GM12878 (cell line): ENCODE data around the gene ERC2. TPM values are rescaled to one million over a fixed set of nuclear protein-coding genes. Genes with fewer than 3 reads are reported as not detected.

Experiments
- ATAC-seq: fragments of 200-7000 bp; cut with Tn5 transposase; 3 replicates; pipeline ENCODE4 v1.9.1; 2020; ENCODE audit warnings: mild to moderate bottlenecking, moderate library complexity
- BruUV-seq: library from RNA; stranded (reverse); fragments of 400-500 nt; replicated peaks from 2 replicates; lab custom pipeline; 2021; lab: Mats Ljungman, UMichigan
- CTCF ChIA-PET: fragments of 300-600 bp; sonication (Branson Sonifier 250); formaldehyde crosslinking; extraction: SDS; loops from one replicate; lab custom pipeline; 2021; ENCODE audit warnings: inconsistent platforms; lab: Yijun Ruan, JAX
- POLR2A ChIA-PET: fragments of 350-600 bp; formaldehyde crosslinking; extraction: SDS; loops from one replicate; lab custom pipeline; 2021; ENCODE audit warnings: inconsistent platforms; lab: Charles Lee
- RAD21 ChIA-PET: fragments of 300-600 bp; sonication (Branson Sonifier 250); formaldehyde crosslinking; loops from one replicate; lab custom pipeline; 2023; ENCODE audit warnings: antibody characterized with exemption; ENCODE audit not compliant: unreplicated experiment; lab: Charles Lee
- SMC1A ChIA-PET: fragments of 300-600 bp; sonication (Branson Sonifier 250); formaldehyde crosslinking; loops from one replicate; lab custom pipeline; 2023; ENCODE audit not compliant: unreplicated experiment, uncharacterized antibody; lab: Charles Lee
- DNase-seq: peaks from one replicate; pipeline ENCODE4 v3.0.0-alpha.2; 2011; ENCODE audit warnings: low read depth, low spot score
- FAIRE-seq: peaks from 3 replicates; lab custom pipeline; 2011; peaks lifted over from hg19 to GRCh38; lab: Jason Lieb, UNC
- H2AFZ ChIP-seq: 2 replicates; pipeline ENCODE4 v1.6.0; 2011; ENCODE audit warnings: low read depth, low read length, control low read depth; ENCODE audit not compliant: control insufficient read depth
- H3K27ac ChIP-seq: 2 replicates; pipeline ENCODE4 v1.5.1; 2011; ENCODE audit warnings: control low read depth; ENCODE audit not compliant: control insufficient read depth, insufficient read depth
- H3K27me3 ChIP-seq, 2 experiments: replicated peaks in 1 of 2; 2 replicates each; pipeline versions ENCODE4 v1.6.0 to v1.6.1; 2011; ENCODE audit warnings: low read length in 1 of 2; ENCODE audit not compliant: control insufficient read depth in 2 of 2, insufficient read depth in 2 of 2
- H3K36me3 ChIP-seq, 2 experiments: 2 replicates each; pipeline ENCODE4 v1.5.1; 2011; ENCODE audit warnings: low read length in 1 of 2; ENCODE audit not compliant: control insufficient read depth in 2 of 2, insufficient read depth in 2 of 2
- H3K4me1 ChIP-seq: 2 replicates; pipeline ENCODE4 v1.6.1; 2011; ENCODE audit warnings: mild to moderate bottlenecking, low read length, moderate library complexity, mixed read lengths; ENCODE audit not compliant: control insufficient read depth, insufficient read depth
- H3K4me2 ChIP-seq: 2 replicates; pipeline ENCODE4 v1.6.0; 2011; ENCODE audit warnings: control low read depth; ENCODE audit not compliant: control insufficient read depth, insufficient read depth
- H3K4me3 ChIP-seq: fragments of 200-600 bp; sonication (generic); 2 replicates; pipeline ENCODE4 v1.5.1; 2016
- H3K79me2 ChIP-seq: 2 replicates; pipeline ENCODE4 v1.6.0; 2011; ENCODE audit warnings: low read length; ENCODE audit not compliant: control insufficient read depth, insufficient read depth
- H3K9ac ChIP-seq: 2 replicates; pipeline ENCODE4 v1.8.0; 2011; ENCODE audit warnings: low read length, control low read depth, mixed read lengths; ENCODE audit not compliant: control insufficient read depth, insufficient read depth
- H3K9me3 ChIP-seq: replicated peaks from 3 replicates; pipeline ENCODE4 v1.5.1; 2011; ENCODE audit warnings: mild to moderate bottlenecking, low read length; ENCODE audit not compliant: control insufficient read depth, insufficient read depth
- H4K20me1 ChIP-seq: 2 replicates; pipeline ENCODE4 v1.6.0; 2011; ENCODE audit not compliant: control insufficient read depth, insufficient read depth
- ATF7 ChIP-seq: fragments of 450-650 bp; IDR thresholded peaks from 2 replicates; pipeline ENCODE4 v1.6.1; 2016; ENCODE audit warnings: low read depth, mild to moderate bottlenecking
- GATAD2B ChIP-seq: fragments of 450-650 bp; conservative IDR thresholded peaks from 2 replicates; pipeline ENCODE4 v1.6.1; 2017; ENCODE audit warnings: low read depth, mild to moderate bottlenecking, moderate library complexity
- HDAC6 ChIP-seq: fragments of 200-600 bp; sonication (generic); IDR thresholded peaks from one replicate; pipeline ENCODE4 v1.8.0; 2017; ENCODE audit warnings: antibody characterized with exemption; ENCODE audit not compliant: unreplicated experiment
- KAT2A ChIP-seq: conservative IDR thresholded peaks from 2 replicates; pipeline ENCODE4 v1.6.1; 2011; ENCODE audit warnings: low read depth, low read length; ENCODE audit not compliant: control insufficient read depth
- MYB ChIP-seq: fragments of 150-350 bp; IDR thresholded peaks from 2 replicates; pipeline ENCODE4 v1.6.1; 2014; ENCODE audit warnings: mild to moderate bottlenecking, low read depth, low read length, borderline replicate concordance
- MYC ChIP-seq: IDR thresholded peaks from 2 replicates; pipeline ENCODE4 v1.6.1; 2011; ENCODE audit warnings: mild to moderate bottlenecking, low read length, moderate library complexity, inconsistent platforms; ENCODE audit not compliant: insufficient read depth, insufficient replicate concordance, insufficient read length, severe bottlenecking
- NFYB ChIP-seq: IDR thresholded peaks from 2 replicates; pipeline ENCODE4 v1.6.1; 2011; ENCODE audit warnings: low read depth, mild to moderate bottlenecking, low read length, improper control_type of control experiment, moderate library complexity; ENCODE audit not compliant: insufficient read depth
- NRF1 ChIP-seq: conservative IDR thresholded peaks from 2 replicates; pipeline ENCODE4 v1.6.1; 2011; ENCODE audit warnings: mild to moderate bottlenecking, low read depth, low read length, improper control_type of control experiment
- RAD51 ChIP-seq: fragments of 450-650 bp; IDR thresholded peaks from 2 replicates; pipeline ENCODE4 v1.6.1; 2016; ENCODE audit warnings: moderate library complexity, mild to moderate bottlenecking, inconsistent platforms
- RBBP5 ChIP-seq: fragments of 200-600 bp; sonication (generic); conservative IDR thresholded peaks from 2 replicates; pipeline ENCODE4 v1.6.1; 2016
- STAT3 ChIP-seq: IDR thresholded peaks from 2 replicates; pipeline ENCODE4 v1.6.1; 2011; ENCODE audit warnings: low read depth, low read length, improper control_type of control experiment
- SUZ12 ChIP-seq: fragments of 200-600 bp; sonication (generic); IDR thresholded peaks from one replicate; pipeline ENCODE4 v1.6.1; 2018; ENCODE audit warnings: antibody characterized with exemption, mild to moderate bottlenecking; ENCODE audit not compliant: unreplicated experiment
- TBL1XR1 ChIP-seq: IDR thresholded peaks from 2 replicates; pipeline ENCODE4 v1.6.1; 2012; ENCODE audit warnings: low read depth, low read length, improper control_type of control experiment
- WRNIP1 ChIP-seq: IDR thresholded peaks from 2 replicates; pipeline ENCODE4 v1.6.1; 2011; ENCODE audit warnings: low read depth, low read length, improper control_type of control experiment, borderline replicate concordance
- WGBS: methylation state at CpG from one replicate; pipeline ENCODE4 v1.1.6; 2016; ENCODE audit warnings: low lambda C conversion rate; ENCODE audit not compliant: insufficient replicate concordance, insufficient coverage; ENCODE audit errors: missing lambda C conversion rate; 5-methylcytosine and 5-hydroxymethylcytosine counted together
- in situ Hi-C: fragments of 300-500 bp; cut with MboI; formaldehyde crosslinking; loops from 9 replicates; pipeline ENCODE4 v1.14.3; 2018; ENCODE audit warnings: mixed read lengths
- intact Hi-C: fragments of 100-400 bp; cut with micrococcal nuclease; formaldehyde crosslinking; loops from one replicate; pipeline ENCODE4 v1.14.2; 2022; ENCODE audit not compliant: unreplicated experiment
- polyA plus RNA-seq, 11 experiments: library from polyadenylated mRNA; depleted of rRNA in 4 of 11; unstranded in 6 of 11; stranded (reverse) in 5 of 11; fragments of >200 nt; fragmentation: Nextera tagmentation in 4 of 11; fragmentation: Illumina TruSeq in 1 of 11; extraction: Ambion mirVana in 4 of 11; extraction: Trizol in 1 of 11; gene quantifications; 1 replicate in 1 of 11; 2 replicates in 10 of 11; pipeline versions ENCODE4 v1.2.1 to v1.2.3, GENCODE V29; 2011 to 2016; ENCODE audit warnings: inconsistent platforms in 2 of 11, missing spikeins in 2 of 11, low read depth in 1 of 11
- total RNA-seq, 4 experiments: library from RNA; depleted of rRNA in 3 of 4; stranded (reverse); fragments of >200 nt in 3 of 4; fragmentation: Illumina TruSeq in 1 of 4; extraction: Trizol in 1 of 4; gene quantifications; 2 replicates each; pipeline versions ENCODE4 v1.2.1 to v1.2.3, GENCODE V29; 2013 to 2021
- TF ChIP-seq, protein P1 (sequence below): fragments of 450-650 bp; IDR thresholded peaks from 2 replicates; pipeline ENCODE4 v1.6.1; 2016; ENCODE audit warnings: mild to moderate bottlenecking, moderate library complexity, borderline replicate concordance
- TF ChIP-seq, protein P2 (sequence below): IDR thresholded peaks from 2 replicates; pipeline ENCODE4 v1.6.1; 2011; ENCODE audit warnings: mild to moderate bottlenecking, low read depth, low read length, moderate library complexity; ENCODE audit not compliant: insufficient replicate concordance
- TF ChIP-seq, protein P3 (sequence below): fragments of 450-650 bp; IDR thresholded peaks from 2 replicates; pipeline ENCODE4 v1.6.1; 2014; ENCODE audit warnings: mild to moderate bottlenecking

ERC2 gene
- total and polyA plus RNA-seq, 10 of the 15 experiments (the other 5 are each of a cell fraction or from before 2014, with no cell fraction given), result 0.06 to 1.4 (median 0.12) TPM; not detected in 3

DNA sequence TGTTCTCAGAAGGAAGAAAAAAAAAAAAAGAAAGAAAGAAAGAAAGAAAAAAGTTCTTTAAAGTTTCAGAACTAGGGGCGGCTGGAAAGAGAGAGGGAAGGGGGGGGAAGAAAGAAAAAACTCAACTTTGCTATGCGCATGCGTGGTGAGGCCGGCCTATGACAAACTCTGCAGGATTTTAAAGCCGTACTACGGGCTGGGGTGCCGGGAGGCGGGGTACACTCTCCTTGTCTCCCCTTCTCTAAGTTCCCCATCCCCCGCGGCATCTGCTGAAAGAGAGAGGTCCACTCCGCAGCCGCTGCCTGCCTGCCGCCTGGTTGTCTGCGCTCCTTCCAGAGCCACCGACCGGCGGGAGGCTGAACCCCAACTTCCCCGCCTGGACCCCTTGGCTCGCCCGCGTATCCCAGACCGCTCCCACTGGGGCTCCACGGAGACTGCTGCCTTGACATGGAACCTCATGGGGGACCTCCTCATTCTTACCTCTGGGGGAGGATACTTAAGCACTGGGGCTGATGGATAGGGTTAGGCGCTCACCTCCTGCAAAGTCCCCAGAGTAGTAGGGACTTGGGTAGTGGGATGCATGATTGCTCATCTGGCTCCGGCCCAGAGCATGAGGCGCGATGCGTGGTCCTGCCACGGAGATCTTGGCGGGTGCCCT is 979.7 kb downstream of the ERC2 start:
- no TSS peak for BruUV-seq
- H3K9ac ChIP-seq, result peak overlapping the region; percentile 12; the same call in 1 of the 2 replicates
- H3K4me3 ChIP-seq, result peak overlapping the region; percentile 74
- DNase-seq (peak; percentile 26), FAIRE-seq (no peak), ATAC-seq (peak; percentile 49)
- SMC1A ChIA-PET, result interaction anchor here (1.5 to 3.0 kb wide), 2 partner anchors 228 to 232 kb away, joined by 3 to 27 read pairs; no protein-coding TSS in a partner anchor
- H3K27ac ChIP-seq, result no peak overlapping the region
- RAD21 ChIA-PET, result interaction anchor here (1.6 to 4.0 kb wide), 2 partner anchors 230 to 233 kb away, joined by 3 to 43 read pairs; no protein-coding TSS in a partner anchor
- intact Hi-C loops, result loop anchor here (1.0 to 10.0 kb wide), 7 partner anchors 119 to 764 kb away; no protein-coding TSS in a partner anchor
- WGBS, result 3% methylated on average over 29 of the region's 30 CpGs
- no peaks in the 10 kb centered on the region; the same call in 1 of the 2 replicates for H4K20me1 ChIP-seq
- H3K36me3 ChIP-seq, result no peaks in the 10 kb centered on the region
- H2AFZ ChIP-seq, result peak overlapping the region; percentile 81
- H3K4me1 ChIP-seq, result peaks cover 17% of the 10 kb centered on the region
- in situ Hi-C loops, result no loop called here
- no peaks in the 10 kb centered on the region for H3K79me2 ChIP-seq
- H3K9me3 ChIP-seq, result no peaks in the 10 kb centered on the region
- peak overlapping the region; percentile 98 for H3K4me2 ChIP-seq
- H3K27me3 ChIP-seq, result peaks cover 15 to 30% of the 10 kb centered on the region in 2 experiments
- CTCF ChIA-PET, result interaction anchor here (1.0 to 1.5 kb wide), 4 partner anchors 219 to 257 kb away, joined by 3 to 29 read pairs (median 6); no protein-coding TSS in a partner anchor
- POLR2A ChIA-PET, result no interaction called here
- TF ChIP-seq, protein P1, sequence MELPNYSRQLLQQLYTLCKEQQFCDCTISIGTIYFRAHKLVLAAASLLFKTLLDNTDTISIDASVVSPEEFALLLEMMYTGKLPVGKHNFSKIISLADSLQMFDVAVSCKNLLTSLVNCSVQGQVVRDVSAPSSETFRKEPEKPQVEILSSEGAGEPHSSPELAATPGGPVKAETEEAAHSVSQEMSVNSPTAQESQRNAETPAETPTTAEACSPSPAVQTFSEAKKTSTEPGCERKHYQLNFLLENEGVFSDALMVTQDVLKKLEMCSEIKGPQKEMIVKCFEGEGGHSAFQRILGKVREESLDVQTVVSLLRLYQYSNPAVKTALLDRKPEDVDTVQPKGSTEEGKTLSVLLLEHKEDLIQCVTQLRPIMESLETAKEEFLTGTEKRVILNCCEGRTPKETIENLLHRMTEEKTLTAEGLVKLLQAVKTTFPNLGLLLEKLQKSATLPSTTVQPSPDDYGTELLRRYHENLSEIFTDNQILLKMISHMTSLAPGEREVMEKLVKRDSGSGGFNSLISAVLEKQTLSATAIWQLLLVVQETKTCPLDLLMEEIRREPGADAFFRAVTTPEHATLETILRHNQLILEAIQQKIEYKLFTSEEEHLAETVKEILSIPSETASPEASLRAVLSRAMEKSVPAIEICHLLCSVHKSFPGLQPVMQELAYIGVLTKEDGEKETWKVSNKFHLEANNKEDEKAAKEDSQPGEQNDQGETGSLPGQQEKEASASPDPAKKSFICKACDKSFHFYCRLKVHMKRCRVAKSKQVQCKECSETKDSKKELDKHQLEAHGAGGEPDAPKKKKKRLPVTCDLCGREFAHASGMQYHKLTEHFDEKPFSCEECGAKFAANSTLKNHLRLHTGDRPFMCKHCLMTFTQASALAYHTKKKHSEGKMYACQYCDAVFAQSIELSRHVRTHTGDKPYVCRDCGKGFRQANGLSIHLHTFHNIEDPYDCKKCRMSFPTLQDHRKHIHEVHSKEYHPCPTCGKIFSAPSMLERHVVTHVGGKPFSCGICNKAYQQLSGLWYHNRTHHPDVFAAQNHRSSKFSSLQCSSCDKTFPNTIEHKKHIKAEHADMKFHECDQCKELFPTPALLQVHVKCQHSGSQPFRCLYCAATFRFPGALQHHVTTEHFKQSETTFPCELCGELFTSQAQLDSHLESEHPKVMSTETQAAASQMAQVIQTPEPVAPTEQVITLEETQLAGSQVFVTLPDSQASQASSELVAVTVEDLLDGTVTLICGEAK, result no peak
- TF ChIP-seq GATAD2B (no peak), WRNIP1 (no peak), KAT2A (no peak), HDAC6 (no peak), RAD51 (no peak), NRF1 (peak; percentile 48), RBBP5 (no peak), STAT3 (no peak), ATF7 (no peak), NFYB (peak; percentile 48; the same call in 1 of the 2 replicates), MYB (no peak), SUZ12 (peak; percentile 82), MYC (no peak), TBL1XR1 (no peak)
- TF ChIP-seq, protein P2, sequence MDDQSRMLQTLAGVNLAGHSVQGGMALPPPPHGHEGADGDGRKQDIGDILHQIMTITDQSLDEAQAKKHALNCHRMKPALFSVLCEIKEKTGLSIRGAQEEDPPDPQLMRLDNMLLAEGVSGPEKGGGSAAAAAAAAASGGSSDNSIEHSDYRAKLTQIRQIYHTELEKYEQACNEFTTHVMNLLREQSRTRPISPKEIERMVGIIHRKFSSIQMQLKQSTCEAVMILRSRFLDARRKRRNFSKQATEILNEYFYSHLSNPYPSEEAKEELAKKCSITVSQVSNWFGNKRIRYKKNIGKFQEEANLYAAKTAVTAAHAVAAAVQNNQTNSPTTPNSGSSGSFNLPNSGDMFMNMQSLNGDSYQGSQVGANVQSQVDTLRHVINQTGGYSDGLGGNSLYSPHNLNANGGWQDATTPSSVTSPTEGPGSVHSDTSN, result no peak
- TF ChIP-seq, protein P3, sequence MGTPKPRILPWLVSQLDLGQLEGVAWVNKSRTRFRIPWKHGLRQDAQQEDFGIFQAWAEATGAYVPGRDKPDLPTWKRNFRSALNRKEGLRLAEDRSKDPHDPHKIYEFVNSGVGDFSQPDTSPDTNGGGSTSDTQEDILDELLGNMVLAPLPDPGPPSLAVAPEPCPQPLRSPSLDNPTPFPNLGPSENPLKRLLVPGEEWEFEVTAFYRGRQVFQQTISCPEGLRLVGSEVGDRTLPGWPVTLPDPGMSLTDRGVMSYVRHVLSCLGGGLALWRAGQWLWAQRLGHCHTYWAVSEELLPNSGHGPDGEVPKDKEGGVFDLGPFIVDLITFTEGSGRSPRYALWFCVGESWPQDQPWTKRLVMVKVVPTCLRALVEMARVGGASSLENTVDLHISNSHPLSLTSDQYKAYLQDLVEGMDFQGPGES, result no peak
